Karpas-422 (cell line): ENCODE results near the gene RPS27A. TPM values are rescaled to one million over a fixed set of nuclear protein-coding genes. Genes with fewer than 3 reads are reported as not detected.
A peak's percentile ranks its signal among the peaks of the same experiment; 100 is the strongest.
"Not testable (repeated sequence)": the region's sequence is repeated elsewhere in the genome, so short reads cannot be mapped to it uniquely, and the experiment has no call there.

Experiments used
- DNase-seq: peaks from one replicate; pipeline ENCODE4 v3.0.0-alpha.2; 2015
- H2AFZ ChIP-seq: fragments of 200-600 bp; sonication (generic); 2 replicates; pipeline ENCODE4 v1.6.1; 2014; ENCODE audit warnings: antibody characterized with exemption, low read length, mixed read lengths
- H3K27ac ChIP-seq: fragments of 200-600 bp; sonication (generic); 2 replicates; pipeline ENCODE4 v1.5.1; 2014; ENCODE audit warnings: mild to moderate bottlenecking, low read length, moderate library complexity
- H3K27me3 ChIP-seq: fragments of 200-600 bp; sonication (generic); 2 replicates; pipeline ENCODE4 v1.6.1; 2014; ENCODE audit warnings: low read length, mixed read lengths
- H3K36me3 ChIP-seq: fragments of 200-600 bp; sonication (generic); 2 replicates; pipeline ENCODE4 v1.6.1; 2014; ENCODE audit warnings: low read length, mixed read lengths; ENCODE audit not compliant: insufficient read depth
- H3K4me1 ChIP-seq: fragments of 200-600 bp; sonication (generic); 2 replicates; pipeline ENCODE4 v1.6.1; 2014; ENCODE audit warnings: mild to moderate bottlenecking, low read length, mixed read lengths
- H3K4me2 ChIP-seq: fragments of 200-600 bp; sonication (generic); 2 replicates; pipeline ENCODE4 v1.6.1; 2014; ENCODE audit warnings: low read length, low read depth, mild to moderate bottlenecking; ENCODE audit not compliant: poor library complexity, severe bottlenecking
- H3K4me3 ChIP-seq: fragments of 200-600 bp; sonication (generic); 2 replicates; pipeline ENCODE4 v1.5.1; 2014; ENCODE audit warnings: mild to moderate bottlenecking, antibody characterized with exemption, low read length, mixed read lengths
- H3K79me2 ChIP-seq: fragments of 200-600 bp; sonication (generic); 2 replicates; pipeline ENCODE4 v1.6.1; 2014; ENCODE audit warnings: mild to moderate bottlenecking, low read length, mixed read lengths
- H3K9ac ChIP-seq: fragments of 200-600 bp; sonication (generic); 2 replicates; pipeline ENCODE4 v1.6.0; 2014; ENCODE audit warnings: low read length
- H3K9me2 ChIP-seq: fragments of 200-600 bp; sonication (generic), shearing (Covaris generic); replicated peaks from 2 replicates; pipeline ENCODE4 v1.6.0; 2014; ENCODE audit warnings: mild to moderate bottlenecking, low read length, moderate library complexity; ENCODE audit not compliant: insufficient read depth
- H3K9me3 ChIP-seq: fragments of 300-700, 200-600 bp; sonication (generic); 2 replicates; pipeline ENCODE4 v1.6.1; 2014; ENCODE audit warnings: low read length, mixed read lengths
- H4K20me1 ChIP-seq: fragments of 200-600 bp; sonication (generic); 2 replicates; pipeline ENCODE4 v1.6.1; 2014; ENCODE audit warnings: mild to moderate bottlenecking, antibody characterized with exemption, low read length, low read depth; ENCODE audit not compliant: insufficient read depth
- total RNA-seq: library from RNA; depleted of rRNA; stranded (reverse); fragments of >200 nt; shearing (Covaris generic); gene quantifications from 2 replicates; pipeline ENCODE4 v1.2.3, GENCODE V29; 2014; ENCODE audit warnings: low replicate concordance

RPS27A gene
- total RNA-seq, 1 experiment from 2014 or later: 2,669 TPM

GRCh38 chr2:55274346-55274745 lies 41.9 kb downstream of the RPS27A start:
- not testable (repeated sequence) for H3K27me3 ChIP-seq, H3K4me2 ChIP-seq, H3K9me3 ChIP-seq, H3K9ac ChIP-seq, H3K79me2 ChIP-seq, H3K27ac ChIP-seq, H3K36me3 ChIP-seq, H3K9me2 ChIP-seq, H3K4me3 ChIP-seq, DNase-seq, H4K20me1 ChIP-seq, H2AFZ ChIP-seq
- H3K4me1 ChIP-seq: peaks cover 18% of the 10 kb centered on the region

- Histone ChIP-seq H4K20me1 (no peaks in the 10 kb centered on the region), H3K36me3 (no peaks in the 10 kb centered on the region), H3K9me2 (no peaks in the 10 kb centered on the region), H3K4me3 (no peak overlapping the region), H3K9ac (no peak overlapping the region), H3K4me2 (no peak overlapping the region), H3K9me3 (no peaks in the 10 kb centered on the region), H3K27ac (no peak overlapping the region), H2AFZ (no peak overlapping the region), H3K4me1 (peaks cover 14% of the 10 kb centered on the region), H3K27me3 (no peaks in the 10 kb centered on the region), H3K79me2 (no peaks in the 10 kb centered on the region)
- DNase-seq: no peak
Observed at GRCh38 chr2:55277310-55277709, 44.8 kb downstream of the RPS27A start.

- H3K79me2 ChIP-seq: peaks cover 12% of the 10 kb centered on the region
- DNase-seq, H2AFZ ChIP-seq, H3K9me2 ChIP-seq, H3K9ac ChIP-seq, H3K27me3 ChIP-seq, H3K9me3 ChIP-seq, H3K36me3 ChIP-seq, H3K4me3 ChIP-seq, H3K4me2 ChIP-seq, H3K27ac ChIP-seq, H4K20me1 ChIP-seq: not testable (repeated sequence)
- peaks cover 30% of the 10 kb centered on the region for H3K4me1 ChIP-seq
Observed at GRCh38 chr2:55279214-55279835, 46.8 kb downstream of the RPS27A start.

- peaks cover 12% of the 10 kb centered on the region for H3K79me2 ChIP-seq
- not testable (repeated sequence) for H4K20me1 ChIP-seq, H3K4me2 ChIP-seq, H3K27me3 ChIP-seq, H2AFZ ChIP-seq, H3K36me3 ChIP-seq, H3K9ac ChIP-seq, H3K9me2 ChIP-seq, H3K27ac ChIP-seq, H3K9me3 ChIP-seq, DNase-seq, H3K4me3 ChIP-seq
- H3K4me1 ChIP-seq: peaks cover 30% of the 10 kb centered on the region
Observed at GRCh38 chr2:55279859-55280424, 47.5 kb downstream of the RPS27A start.

GRCh38 chr2:55280851-55281546 lies 48.5 kb downstream of the RPS27A start:
- not testable (repeated sequence) for H3K9ac ChIP-seq, H3K27ac ChIP-seq, H3K36me3 ChIP-seq, H3K9me3 ChIP-seq, DNase-seq, H2AFZ ChIP-seq, H4K20me1 ChIP-seq, H3K9me2 ChIP-seq, H3K27me3 ChIP-seq
- Histone ChIP-seq H3K4me2 (peak overlapping the region; percentile 98), H3K4me1 (peaks cover 30% of the 10 kb centered on the region), H3K4me3 (peak overlapping the region; percentile 94; the same call in 1 of the 2 replicates), H3K79me2 (peaks cover 12% of the 10 kb centered on the region)

GRCh38 chr2:55282110-55282917 lies 49.8 kb downstream of the RPS27A start:
- Histone ChIP-seq H3K79me2 (peaks cover 12% of the 10 kb centered on the region), H3K9ac (peak overlapping the region; percentile 88), H3K4me3 (peak overlapping the region; percentile 94), H4K20me1 (no peaks in the 10 kb centered on the region), H3K4me2 (peak overlapping the region; percentile 98), H3K27me3 (no peaks in the 10 kb centered on the region), H3K9me2 (no peaks in the 10 kb centered on the region), H3K9me3 (no peaks in the 10 kb centered on the region), H3K27ac (peak overlapping the region; percentile 73), H3K4me1 (peaks cover 30% of the 10 kb centered on the region), H3K36me3 (no peaks in the 10 kb centered on the region), H2AFZ (peak overlapping the region; percentile 54)
- peak; percentile 93 for DNase-seq

- no peaks in the 10 kb centered on the region for H3K9me3 ChIP-seq
- peak overlapping the region; percentile 98 for H3K4me2 ChIP-seq
- no peaks in the 10 kb centered on the region for H3K36me3 ChIP-seq
- no peaks in the 10 kb centered on the region for H4K20me1 ChIP-seq
- H2AFZ ChIP-seq: no peak overlapping the region
- peak overlapping the region; percentile 41 for H3K9ac ChIP-seq
- DNase-seq: no peak
- H3K9me2 ChIP-seq: no peaks in the 10 kb centered on the region
- H3K79me2 ChIP-seq: peaks cover 12% of the 10 kb centered on the region
- peak overlapping the region; percentile 73; the same call in 1 of the 2 replicates for H3K27ac ChIP-seq
- peaks cover 27% of the 10 kb centered on the region for H3K4me1 ChIP-seq
- H3K27me3 ChIP-seq: no peaks in the 10 kb centered on the region
- peak overlapping the region; percentile 94 for H3K4me3 ChIP-seq
Observed at GRCh38 chr2:55283083-55283482, 50.6 kb downstream of the RPS27A start.
